ENCODE measurements around the gene RBMS3.
A peak's percentile ranks its signal among the peaks of the same experiment; 100 is the strongest.

RBMS3 gene

GRCh38 chr3:29331456-29332194 is 50.8 kb downstream of the RBMS3 start:
- in situ Hi-C loops (cut with HindIII; ENCODE audit: low pct_ligation_motif_present, low pct_unique_long_range_greater_than_20kb, low sequenced_read_pairs), result no loop called here
- peak; percentile 55 for DNase-seq

- in situ Hi-C loops (cut with HindIII; ENCODE audit: low pct_ligation_motif_present, low pct_unique_long_range_greater_than_20kb, low sequenced_read_pairs), result no loop called here
- no peak for DNase-seq
Observed at GRCh38 chr3:29332195-29332637, 51.3 kb downstream of the RBMS3 start.

- in situ Hi-C loops (cut with HindIII; ENCODE audit: low pct_ligation_motif_present, low pct_unique_long_range_greater_than_20kb, low sequenced_read_pairs), result no loop called here
- no peak for DNase-seq
Observed at GRCh38 chr3:29333576-29333975, 52.7 kb downstream of the RBMS3 start.

- in situ Hi-C loops (cut with HindIII; ENCODE audit: low pct_ligation_motif_present, low pct_unique_long_range_greater_than_20kb, low sequenced_read_pairs), result no loop called here
Observed at GRCh38 chr3:29334706-29335105, 53.8 kb downstream of the RBMS3 start.

GRCh38 chr3:29335438-29335837 is 54.6 kb downstream of the RBMS3 start:
- in situ Hi-C loops (cut with HindIII; ENCODE audit: low pct_ligation_motif_present, low pct_unique_long_range_greater_than_20kb, low sequenced_read_pairs), result no loop called here
- DNase-seq, result peak; percentile 95

More at GRCh38 chr3:29334706-29335105, 53.8 kb downstream of the RBMS3 start:
- DNase-seq, result no peak

GRCh38 chr3:29335943-29336342 is 55.1 kb downstream of the RBMS3 start:
- in situ Hi-C loops (cut with HindIII; ENCODE audit: low pct_ligation_motif_present, low pct_unique_long_range_greater_than_20kb, low sequenced_read_pairs), result no loop called here
- no peak for DNase-seq

- in situ Hi-C loops (cut with HindIII; ENCODE audit: low pct_ligation_motif_present, low pct_unique_long_range_greater_than_20kb, low sequenced_read_pairs), result no loop called here
- no peak for DNase-seq
Observed at GRCh38 chr3:29337565-29337964, 56.7 kb downstream of the RBMS3 start.

- no peak for DNase-seq
- in situ Hi-C loops (cut with HindIII; ENCODE audit: low pct_ligation_motif_present, low pct_unique_long_range_greater_than_20kb, low sequenced_read_pairs), result no loop called here
Observed at GRCh38 chr3:29338377-29338776, 57.5 kb downstream of the RBMS3 start.

- no peak for DNase-seq
- in situ Hi-C loops (cut with HindIII; ENCODE audit: low pct_ligation_motif_present, low pct_unique_long_range_greater_than_20kb, low sequenced_read_pairs), result no loop called here
Observed at GRCh38 chr3:29339016-29339833, 58.4 kb downstream of the RBMS3 start.

GRCh38 chr3:29344154-29344553 is 63.3 kb downstream of the RBMS3 start:
- in situ Hi-C loops (cut with HindIII; ENCODE audit: low pct_ligation_motif_present, low pct_unique_long_range_greater_than_20kb, low sequenced_read_pairs), result no loop called here
- DNase-seq, result no peak

GRCh38 chr3:29344935-29345334 is 64.1 kb downstream of the RBMS3 start:
- in situ Hi-C loops (cut with HindIII; ENCODE audit: low pct_ligation_motif_present, low pct_unique_long_range_greater_than_20kb, low sequenced_read_pairs), result no loop called here
- no peak for DNase-seq

- in situ Hi-C loops (cut with HindIII; ENCODE audit: low pct_ligation_motif_present, low pct_unique_long_range_greater_than_20kb, low sequenced_read_pairs), result no loop called here
- no peak for DNase-seq
Observed at GRCh38 chr3:29345516-29346300, 64.8 kb downstream of the RBMS3 start.

- peak; percentile 39 for DNase-seq
- in situ Hi-C loops (cut with HindIII; ENCODE audit: low pct_ligation_motif_present, low pct_unique_long_range_greater_than_20kb, low sequenced_read_pairs), result no loop called here
Observed at GRCh38 chr3:29346828-29347227, 66.0 kb downstream of the RBMS3 start.

- in situ Hi-C loops (cut with HindIII; ENCODE audit: low pct_ligation_motif_present, low pct_unique_long_range_greater_than_20kb, low sequenced_read_pairs), result no loop called here
- no peak for DNase-seq
Observed at GRCh38 chr3:29347412-29347811, 66.5 kb downstream of the RBMS3 start.

- no peak for DNase-seq
- in situ Hi-C loops (cut with HindIII; ENCODE audit: low pct_ligation_motif_present, low pct_unique_long_range_greater_than_20kb, low sequenced_read_pairs), result no loop called here
Observed at GRCh38 chr3:29348316-29348715, 67.4 kb downstream of the RBMS3 start.

- in situ Hi-C loops (cut with HindIII; ENCODE audit: low pct_ligation_motif_present, low pct_unique_long_range_greater_than_20kb, low sequenced_read_pairs), result no loop called here
- DNase-seq, result no peak
Observed at GRCh38 chr3:29349049-29349448, 68.2 kb downstream of the RBMS3 start.

GRCh38 chr3:29353807-29354206 is 72.9 kb downstream of the RBMS3 start:
- in situ Hi-C loops (cut with HindIII; ENCODE audit: low pct_ligation_motif_present, low pct_unique_long_range_greater_than_20kb, low sequenced_read_pairs), result no loop called here
- DNase-seq, result peak; percentile 15

- no peak for DNase-seq
- in situ Hi-C loops (cut with HindIII; ENCODE audit: low pct_ligation_motif_present, low pct_unique_long_range_greater_than_20kb, low sequenced_read_pairs), result no loop called here
Observed at GRCh38 chr3:29354894-29355293, 74.0 kb downstream of the RBMS3 start.

- in situ Hi-C loops (cut with HindIII; ENCODE audit: low pct_ligation_motif_present, low pct_unique_long_range_greater_than_20kb, low sequenced_read_pairs), result no loop called here
- no peak for DNase-seq
Observed at GRCh38 chr3:29356062-29356461, 75.2 kb downstream of the RBMS3 start.
